ENCODE measurements around the gene NOBOX.

DNA sequence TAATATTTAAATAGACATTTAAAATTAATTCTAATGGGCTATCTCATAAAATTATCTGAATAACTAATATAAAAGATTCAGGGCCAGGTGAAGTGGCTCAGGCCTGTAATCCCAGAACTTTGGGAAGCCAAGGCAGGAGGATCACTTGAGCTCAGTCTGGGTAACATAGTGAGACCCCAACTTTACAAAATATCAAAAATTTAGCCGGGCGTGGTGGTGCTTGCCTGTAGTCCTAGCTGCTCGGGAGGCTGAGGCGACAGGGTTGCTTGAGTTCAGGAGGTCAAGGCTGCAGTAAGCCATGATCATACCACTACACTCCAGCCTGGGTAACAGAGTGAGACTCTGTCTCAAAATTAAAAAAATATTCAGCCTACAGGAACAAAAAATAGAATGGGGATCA, 12.5 kb downstream of the NOBOX start:
- TF ChIP-seq, protein P1, sequence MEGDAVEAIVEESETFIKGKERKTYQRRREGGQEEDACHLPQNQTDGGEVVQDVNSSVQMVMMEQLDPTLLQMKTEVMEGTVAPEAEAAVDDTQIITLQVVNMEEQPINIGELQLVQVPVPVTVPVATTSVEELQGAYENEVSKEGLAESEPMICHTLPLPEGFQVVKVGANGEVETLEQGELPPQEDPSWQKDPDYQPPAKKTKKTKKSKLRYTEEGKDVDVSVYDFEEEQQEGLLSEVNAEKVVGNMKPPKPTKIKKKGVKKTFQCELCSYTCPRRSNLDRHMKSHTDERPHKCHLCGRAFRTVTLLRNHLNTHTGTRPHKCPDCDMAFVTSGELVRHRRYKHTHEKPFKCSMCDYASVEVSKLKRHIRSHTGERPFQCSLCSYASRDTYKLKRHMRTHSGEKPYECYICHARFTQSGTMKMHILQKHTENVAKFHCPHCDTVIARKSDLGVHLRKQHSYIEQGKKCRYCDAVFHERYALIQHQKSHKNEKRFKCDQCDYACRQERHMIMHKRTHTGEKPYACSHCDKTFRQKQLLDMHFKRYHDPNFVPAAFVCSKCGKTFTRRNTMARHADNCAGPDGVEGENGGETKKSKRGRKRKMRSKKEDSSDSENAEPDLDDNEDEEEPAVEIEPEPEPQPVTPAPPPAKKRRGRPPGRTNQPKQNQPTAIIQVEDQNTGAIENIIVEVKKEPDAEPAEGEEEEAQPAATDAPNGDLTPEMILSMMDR (IDR thresholded peaks at IDR 0.05; ENCODE audit: poor library complexity), result no peak
- TF ChIP-seq EZH2 (IDR thresholded peaks at IDR 0.05; ENCODE audit: borderline replicate concordance), result no peak
- no peak for TF ChIP-seq EZH2phosphoT487 (IDR thresholded peaks at IDR 0.05; ENCODE audit: low read depth, severe bottlenecking, unreplicated experiment)
